Measurements from ENCODE around the gene MTMR12. TPM values are rescaled to one million over a fixed set of nuclear protein-coding genes. Genes with fewer than 3 reads are reported as not detected.

The MTMR12 gene
- total and polyA plus RNA-seq, 2 donors (not counting 1 experiment from before 2014, with no cell fraction given), result 9.6 to 29.2 TPM

DNA sequence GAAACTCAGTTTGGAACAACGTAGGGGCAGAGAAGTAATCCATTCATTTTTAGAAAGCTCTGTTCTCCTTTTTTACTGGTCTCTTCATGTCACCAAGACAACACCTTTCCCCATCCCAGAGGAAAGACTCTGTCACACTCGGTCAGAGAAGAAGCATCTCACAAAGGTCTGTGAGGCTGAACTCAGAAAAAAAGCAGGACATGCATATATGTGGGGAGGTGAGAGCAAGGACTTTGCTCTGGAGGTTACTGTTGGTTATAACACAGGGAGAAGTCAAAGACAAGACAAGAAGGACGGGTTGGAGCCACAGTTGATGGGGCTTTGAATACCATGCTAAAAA, 19.2 kb upstream of the MTMR12 start:
- H3K9me3 Mint-ChIP-seq (ENCODE audit: insufficient read depth), result no peaks in the 10 kb centered on the region

DNA sequence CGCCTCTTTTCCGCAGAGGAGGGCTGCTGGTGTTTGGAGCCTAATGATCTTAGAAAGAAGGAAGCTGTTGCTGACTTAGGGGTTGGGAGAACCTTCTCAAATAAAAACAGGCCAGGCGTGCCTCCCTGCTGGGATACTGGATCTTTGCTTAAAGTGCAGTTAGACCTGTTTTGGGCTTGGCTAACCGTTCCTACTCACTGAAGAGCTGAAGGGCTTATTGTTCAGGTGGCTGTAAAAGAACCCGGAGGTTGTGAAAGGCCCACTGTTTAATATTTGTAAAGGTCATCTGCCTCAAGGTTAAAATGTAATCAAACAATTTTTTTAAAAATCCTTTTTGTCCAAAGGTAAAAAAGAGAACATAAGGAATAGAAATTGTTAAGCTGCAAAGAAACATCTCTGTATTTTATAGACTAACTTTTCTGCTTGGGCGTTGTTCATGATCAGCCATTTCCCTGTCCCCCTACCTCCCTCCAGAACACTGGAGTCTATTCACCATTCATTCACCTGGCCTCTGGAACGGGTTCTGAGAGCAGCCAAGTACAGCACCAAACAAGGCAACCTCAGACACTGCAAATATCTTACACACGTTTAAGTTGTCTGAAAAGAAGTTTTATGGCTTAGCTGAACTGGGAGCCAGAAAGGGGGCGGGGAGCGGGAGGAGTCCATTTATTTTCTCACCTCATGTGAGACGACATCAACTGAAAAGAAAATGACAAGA, 18.6 kb upstream of the MTMR12 start:
- ATAC-seq (ENCODE audit: low read depth) (no peak), DNase-seq (no peak)
- no peak overlapping the region for H3K27ac ChIP-seq (ENCODE audit: low read length in 2 of 2)
- intact Hi-C loops (cut with micrococcal nuclease), result no loop called here
- H3K4me1 ChIP-seq (ENCODE audit: control insufficient read depth in 2 of 2, insufficient read depth in 2 of 2, low read length in 2 of 2), result no peaks in the 10 kb centered on the region
- Mint-ChIP-seq H3K27ac (no peak overlapping the region), H3K9me3 (ENCODE audit: insufficient read depth) (no peaks in the 10 kb centered on the region), H3K27me3 (no peaks in the 10 kb centered on the region), H3K4me1 (peaks cover 2% of the 10 kb centered on the region), H3K4me3 (no peak overlapping the region)
- ChIA-PET CTCF (interaction anchor here (0.6 to 6.2 kb wide), 10 partner anchors 8 to 194 kb away, joined by 3 to 289 read pairs (median 3); partner anchors contain the start of gene MTMR12), POLR2A (no interaction called here)
- no peaks in the 10 kb centered on the region for H3K79me2 ChIP-seq (ENCODE audit: control insufficient read depth, insufficient read depth, low read length)
- no peak overlapping the region for H3K4me3 ChIP-seq (ENCODE audit: control extremely low read depth in 1 of 5, extremely low read depth in 1 of 5, insufficient read depth in 1 of 5, low read depth in 2 of 5, low read length in 4 of 5)
- H2AFZ ChIP-seq (ENCODE audit: insufficient read depth, low read depth, low read length, poor library complexity, severe bottlenecking), result no peak overlapping the region
- no peak overlapping the region for H3K9ac ChIP-seq (ENCODE audit: low read length)
- no peaks in the 10 kb centered on the region for H3K9me3 ChIP-seq (ENCODE audit: control extremely low read depth in 1 of 3, control insufficient read depth in 2 of 3, insufficient read depth in 1 of 3, low read length in 2 of 3)
- H3K4me2 ChIP-seq (replicated peaks; ENCODE audit: low read depth, low read length, poor library complexity, severe bottlenecking), result no peak overlapping the region
- 50% methylated on average over 3 of the region's 11 CpGs for WGBS (ENCODE audit: insufficient coverage)
- H3K27me3 ChIP-seq (replicated peaks in 1 of 4; ENCODE audit: control extremely low read depth in 1 of 4, control insufficient read depth in 3 of 4, insufficient read depth in 4 of 4, low read length in 3 of 4), result no peaks in the 10 kb centered on the region
- no peaks in the 10 kb centered on the region for H4K20me1 ChIP-seq (ENCODE audit: control insufficient read depth, insufficient read depth, low read length, poor library complexity, severe bottlenecking)
- no peaks in the 10 kb centered on the region for H3K36me3 ChIP-seq (replicated peaks in 1 of 2; ENCODE audit: control extremely low read depth in 1 of 2, control insufficient read depth in 1 of 2, extremely low read depth in 1 of 2, insufficient read depth in 2 of 2, low read length in 1 of 2)
- no peak for TF ChIP-seq EZH2 (IDR thresholded peaks at IDR 0.05; ENCODE audit: borderline replicate concordance, insufficient read depth, low read depth, low read length, poor library complexity, severe bottlenecking)
- TF ChIP-seq, protein P1, sequence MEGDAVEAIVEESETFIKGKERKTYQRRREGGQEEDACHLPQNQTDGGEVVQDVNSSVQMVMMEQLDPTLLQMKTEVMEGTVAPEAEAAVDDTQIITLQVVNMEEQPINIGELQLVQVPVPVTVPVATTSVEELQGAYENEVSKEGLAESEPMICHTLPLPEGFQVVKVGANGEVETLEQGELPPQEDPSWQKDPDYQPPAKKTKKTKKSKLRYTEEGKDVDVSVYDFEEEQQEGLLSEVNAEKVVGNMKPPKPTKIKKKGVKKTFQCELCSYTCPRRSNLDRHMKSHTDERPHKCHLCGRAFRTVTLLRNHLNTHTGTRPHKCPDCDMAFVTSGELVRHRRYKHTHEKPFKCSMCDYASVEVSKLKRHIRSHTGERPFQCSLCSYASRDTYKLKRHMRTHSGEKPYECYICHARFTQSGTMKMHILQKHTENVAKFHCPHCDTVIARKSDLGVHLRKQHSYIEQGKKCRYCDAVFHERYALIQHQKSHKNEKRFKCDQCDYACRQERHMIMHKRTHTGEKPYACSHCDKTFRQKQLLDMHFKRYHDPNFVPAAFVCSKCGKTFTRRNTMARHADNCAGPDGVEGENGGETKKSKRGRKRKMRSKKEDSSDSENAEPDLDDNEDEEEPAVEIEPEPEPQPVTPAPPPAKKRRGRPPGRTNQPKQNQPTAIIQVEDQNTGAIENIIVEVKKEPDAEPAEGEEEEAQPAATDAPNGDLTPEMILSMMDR (IDR thresholded peaks at IDR 0.05), result no peak

More for the DNA sequence above, 19.2 kb upstream of the MTMR12 start:
- intact Hi-C loops (cut with micrococcal nuclease), result no loop called here
- no peaks in the 10 kb centered on the region for H3K27me3 Mint-ChIP-seq
- Histone ChIP-seq H3K79me2 (ENCODE audit: control insufficient read depth, insufficient read depth, low read length) (no peaks in the 10 kb centered on the region), H3K36me3 (replicated peaks in 1 of 2; ENCODE audit: control extremely low read depth in 1 of 2, control insufficient read depth in 1 of 2, extremely low read depth in 1 of 2, insufficient read depth in 2 of 2, low read length in 1 of 2) (no peaks in the 10 kb centered on the region), H4K20me1 (ENCODE audit: control insufficient read depth, insufficient read depth, low read length, poor library complexity, severe bottlenecking) (no peaks in the 10 kb centered on the region), H3K9me3 (ENCODE audit: control extremely low read depth in 1 of 3, control insufficient read depth in 2 of 3, insufficient read depth in 1 of 3, low read length in 2 of 3) (no peaks in the 10 kb centered on the region), H2AFZ (ENCODE audit: insufficient read depth, low read depth, low read length, poor library complexity, severe bottlenecking) (no peak overlapping the region), H3K27me3 (replicated peaks in 1 of 4; ENCODE audit: control extremely low read depth in 1 of 4, control insufficient read depth in 3 of 4, insufficient read depth in 4 of 4, low read length in 3 of 4) (no peaks in the 10 kb centered on the region), H3K4me1 (ENCODE audit: control insufficient read depth in 2 of 2, insufficient read depth in 2 of 2, low read length in 2 of 2) (no peaks in the 10 kb centered on the region), H3K27ac (ENCODE audit: low read length in 2 of 2) (no peak overlapping the region), H3K4me3 (ENCODE audit: control extremely low read depth in 1 of 5, extremely low read depth in 1 of 5, insufficient read depth in 1 of 5, low read depth in 2 of 5, low read length in 4 of 5) (no peak overlapping the region), H3K4me2 (replicated peaks; ENCODE audit: low read depth, low read length, poor library complexity, severe bottlenecking) (no peak overlapping the region), H3K9ac (ENCODE audit: low read length) (no peak overlapping the region)
- 80% methylated on average over 2 of the region's 3 CpGs for WGBS (ENCODE audit: insufficient coverage)
- ChIA-PET POLR2A (no interaction called here), CTCF (interaction anchor here (0.9 to 6.2 kb wide), 4 partner anchors 15 to 106 kb away, joined by 3 to 289 read pairs (median 22); partner anchors contain the start of gene MTMR12)
- no peak overlapping the region for H3K27ac Mint-ChIP-seq
- no peak for TF ChIP-seq EZH2 (IDR thresholded peaks at IDR 0.05; ENCODE audit: borderline replicate concordance, insufficient read depth, low read depth, low read length, poor library complexity, severe bottlenecking)
- TF ChIP-seq, protein P1 (IDR thresholded peaks at IDR 0.05), result no peak
- ATAC-seq (ENCODE audit: low read depth), result no peak
- no peak overlapping the region for H3K4me3 Mint-ChIP-seq
- DNase-seq, result no peak
- peaks cover 2% of the 10 kb centered on the region for H3K4me1 Mint-ChIP-seq
